Muscle of back (tissue), 11 donors: Measurements from ENCODE around the gene CEACAM7. TPM values are rescaled to one million over a fixed set of nuclear protein-coding genes. Genes with fewer than 3 reads are reported as not detected.
"Not testable (repeated sequence)": the region's sequence is repeated elsewhere in the genome, so short reads cannot be mapped to it uniquely, and the experiment has no call there.

Source experiments
- DNase-seq, 3 donors: peaks; one replicate each; pipeline versions ENCODE4 v3.0.0 to v3.0.0-alpha.2; 2013
- polyA plus RNA-seq, 10 donors: library from polyadenylated mRNA; unstranded; fragments of 120-200 nt; gene quantifications; one replicate each; pipeline ENCODE4 v1.2.1, GENCODE V29; 2013; ENCODE audit not compliant: insufficient read length in 10 of 10

CEACAM7 gene
- polyA plus RNA-seq, 10 donors = not detected

- not testable (repeated sequence) for DNase-seq
These were observed 31.3 kb downstream of the CEACAM7 start for GRCh38 chr19:41656756-41657155.

- DNase-seq = no peak
These were observed 35.8 kb downstream of the CEACAM7 start for GRCh38 chr19:41652250-41652649.

GRCh38 chr19:41649827-41650226, 38.2 kb downstream of the CEACAM7 start:
- no peak for DNase-seq

- no peak for DNase-seq
These were observed 41.4 kb downstream of the CEACAM7 start for GRCh38 chr19:41646589-41647204.

- peak; percentile 20 to 26 (median 26) for DNase-seq
These were observed 46.1 kb downstream of the CEACAM7 start for GRCh38 chr19:41641879-41642485.

- DNase-seq = no peak
These were observed 49.4 kb downstream of the CEACAM7 start for GRCh38 chr19:41638641-41639081.

GRCh38 chr19:41637484-41637883, 50.6 kb downstream of the CEACAM7 start:
- no peak for DNase-seq

GRCh38 chr19:41627966-41628675, 59.9 kb downstream of the CEACAM7 start:
- DNase-seq = no peak

GRCh38 chr19:41626877-41627276, 61.2 kb downstream of the CEACAM7 start, which contains the start of gene CEACAM4:
Gene CEACAM4, minus strand, starts transcription at chr19:41627074. Its CDS starts 111 bp downstream, at chr19:41626963.
- DNase-seq = peak in 1 of 3 donors; percentile 22

GRCh38 chr19:41626278-41626677, 61.8 kb downstream of the CEACAM7 start:
- no peak for DNase-seq

GRCh38 chr19:41624937-41625336, 63.1 kb downstream of the CEACAM7 start:
- DNase-seq = no peak

- no peak for DNase-seq
These were observed 63.6 kb downstream of the CEACAM7 start for GRCh38 chr19:41624515-41624914.

GRCh38 chr19:41623360-41623759, 64.7 kb downstream of the CEACAM7 start:
- no peak for DNase-seq

Other genes starting within 250 kb of the CEACAM7 start
- 10 to 100 TPM; 34.1 to 43.7 (median 39.3) TPM for gene DMAC2, start 248.4 kb downstream of the CEACAM7 start, polyA plus RNA-seq
- under 1 TPM in 5 of 10 donors, not detected in 5; 0.16 to 0.50 (median 0.22) TPM for gene ERICH4, start 245.1 kb downstream of the CEACAM7 start, polyA plus RNA-seq
- 1 to 10 TPM in 9 of 10 donors, under 1 TPM in 1; 0.72 to 3.4 (median 1.7) TPM for gene CEACAM21, start 112.1 kb downstream of the CEACAM7 start, polyA plus RNA-seq
- under 1 TPM in 4 of 10 donors, not detected in 6; 0.12 to 0.52 (median 0.34) TPM for gene CEACAM4, start 61.2 kb downstream of the CEACAM7 start, polyA plus RNA-seq
- gene CEACAM5, start 20.4 kb upstream of the CEACAM7 start, polyA plus RNA-seq = under 1 TPM in 5 of 10 donors, not detected in 5; 0.05 to 0.78 (median 0.14) TPM
- under 1 TPM in 9 of 10 donors, not detected in 1; 0.08 to 0.40 (median 0.26) TPM for gene CEACAM6, start 67.3 kb upstream of the CEACAM7 start, polyA plus RNA-seq
- gene CEACAM3, start 108.3 kb upstream of the CEACAM7 start, polyA plus RNA-seq = under 1 TPM in 2 of 10 donors, not detected in 8; 0.13 to 0.18 TPM
- under 1 TPM in 1 of 10 donors, not detected in 9; 0.15 TPM for gene LYPD4, start 156.4 kb upstream of the CEACAM7 start, polyA plus RNA-seq
- gene DMRTC2, start 156.8 kb upstream of the CEACAM7 start, polyA plus RNA-seq = under 1 TPM in 2 of 10 donors, not detected in 8; 0.16 to 0.43 TPM
- gene RPS19, start 172.0 kb upstream of the CEACAM7 start, polyA plus RNA-seq = 1,000 to 10,000 TPM; 1,506 to 2,735 (median 2,171) TPM
- gene CD79A, start 189.0 kb upstream of the CEACAM7 start, polyA plus RNA-seq = 1 to 10 TPM in 5 of 10 donors, under 1 TPM in 5; 0.39 to 2.2 (median 1.2) TPM
- 10 to 100 TPM; 26.4 to 58.8 (median 43.1) TPM for gene ARHGEF1, start 194.9 kb upstream of the CEACAM7 start, polyA plus RNA-seq
- under 1 TPM in 9 of 10 donors, not detected in 1; 0.07 to 0.29 (median 0.20) TPM for gene ERFL, start 240.2 kb upstream of the CEACAM7 start, polyA plus RNA-seq